DND-41 (cell line): Measurements from ENCODE around the gene VEGFC.

Experiments used
- CTCF ChIP-seq: IDR thresholded peaks from 2 replicates; pipeline ENCODE4 v1.5.1; 2012; ENCODE audit warnings: borderline replicate concordance, low read length, moderate library complexity, mild to moderate bottlenecking; ENCODE audit not compliant: poor library complexity, severe bottlenecking; ENCODE audit errors: extremely low read depth
- EZH2 ChIP-seq: IDR thresholded peaks from 3 replicates; pipeline ENCODE4 v1.6.1; 2012; ENCODE audit warnings: borderline replicate concordance, low read depth, mild to moderate bottlenecking, moderate library complexity, low read length, inconsistent platforms; ENCODE audit not compliant: severe bottlenecking

- TF ChIP-seq CTCF (no peak), EZH2 (no peak)
Measured at GRCh38 chr4:176751061-176751460, 41.7 kb downstream of the VEGFC start.
